ENCODE data around the gene VSTM5. TPM values are rescaled to one million over a fixed set of nuclear protein-coding genes. Genes with fewer than 3 reads are reported as not detected.

VSTM5 gene
- total RNA-seq, 1 experiment from 2014 or later, result 0.76 TPM

DNA sequence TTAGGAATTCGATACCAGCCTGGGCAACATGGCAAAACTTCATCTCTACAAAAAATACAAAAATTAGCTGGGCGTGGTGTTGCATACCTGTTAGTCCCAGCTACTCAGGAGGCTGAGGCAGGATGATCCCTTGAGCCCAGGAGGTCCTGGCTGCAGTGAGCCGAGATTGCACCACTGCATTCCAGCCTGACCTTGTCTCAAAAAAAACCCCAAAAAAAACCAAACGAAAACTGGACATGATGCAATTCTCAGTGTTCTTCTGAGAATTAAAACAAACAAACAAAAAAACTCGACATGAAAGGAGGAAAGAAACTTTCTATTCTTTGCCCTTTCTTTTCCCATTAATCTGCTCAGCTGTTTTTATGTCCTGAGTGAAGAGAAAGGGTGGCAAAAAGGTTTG lies 58.9 kb downstream of the VSTM5 start:
- peaks cover 8% of the 10 kb centered on the region for H3K4me1 Mint-ChIP-seq (ENCODE audit: low read depth, unreplicated experiment)
- intact Hi-C loops (cut with micrococcal nuclease; ENCODE audit: unreplicated experiment), result no loop called here
- no peak overlapping the region for H3K27ac Mint-ChIP-seq (ENCODE audit: unreplicated experiment)
- TF ChIP-seq, protein P1, sequence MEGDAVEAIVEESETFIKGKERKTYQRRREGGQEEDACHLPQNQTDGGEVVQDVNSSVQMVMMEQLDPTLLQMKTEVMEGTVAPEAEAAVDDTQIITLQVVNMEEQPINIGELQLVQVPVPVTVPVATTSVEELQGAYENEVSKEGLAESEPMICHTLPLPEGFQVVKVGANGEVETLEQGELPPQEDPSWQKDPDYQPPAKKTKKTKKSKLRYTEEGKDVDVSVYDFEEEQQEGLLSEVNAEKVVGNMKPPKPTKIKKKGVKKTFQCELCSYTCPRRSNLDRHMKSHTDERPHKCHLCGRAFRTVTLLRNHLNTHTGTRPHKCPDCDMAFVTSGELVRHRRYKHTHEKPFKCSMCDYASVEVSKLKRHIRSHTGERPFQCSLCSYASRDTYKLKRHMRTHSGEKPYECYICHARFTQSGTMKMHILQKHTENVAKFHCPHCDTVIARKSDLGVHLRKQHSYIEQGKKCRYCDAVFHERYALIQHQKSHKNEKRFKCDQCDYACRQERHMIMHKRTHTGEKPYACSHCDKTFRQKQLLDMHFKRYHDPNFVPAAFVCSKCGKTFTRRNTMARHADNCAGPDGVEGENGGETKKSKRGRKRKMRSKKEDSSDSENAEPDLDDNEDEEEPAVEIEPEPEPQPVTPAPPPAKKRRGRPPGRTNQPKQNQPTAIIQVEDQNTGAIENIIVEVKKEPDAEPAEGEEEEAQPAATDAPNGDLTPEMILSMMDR (IDR thresholded peaks at IDR 0.05; ENCODE audit: unreplicated experiment), result no peak
- H3K27me3 Mint-ChIP-seq (ENCODE audit: unreplicated experiment), result no peaks in the 10 kb centered on the region
- H3K4me3 Mint-ChIP-seq (ENCODE audit: low read depth, unreplicated experiment), result no peak overlapping the region
- no peak for DNase-seq
- no TSS peak for BruUV-seq (replicated peaks)
- H3K9me3 Mint-ChIP-seq (ENCODE audit: low read depth, unreplicated experiment), result no peaks in the 10 kb centered on the region
- peaks cover 29% of the 10 kb centered on the region for H3K36me3 Mint-ChIP-seq (ENCODE audit: insufficient read depth, unreplicated experiment)
- CTCF ChIA-PET, result no interaction called here

DNA sequence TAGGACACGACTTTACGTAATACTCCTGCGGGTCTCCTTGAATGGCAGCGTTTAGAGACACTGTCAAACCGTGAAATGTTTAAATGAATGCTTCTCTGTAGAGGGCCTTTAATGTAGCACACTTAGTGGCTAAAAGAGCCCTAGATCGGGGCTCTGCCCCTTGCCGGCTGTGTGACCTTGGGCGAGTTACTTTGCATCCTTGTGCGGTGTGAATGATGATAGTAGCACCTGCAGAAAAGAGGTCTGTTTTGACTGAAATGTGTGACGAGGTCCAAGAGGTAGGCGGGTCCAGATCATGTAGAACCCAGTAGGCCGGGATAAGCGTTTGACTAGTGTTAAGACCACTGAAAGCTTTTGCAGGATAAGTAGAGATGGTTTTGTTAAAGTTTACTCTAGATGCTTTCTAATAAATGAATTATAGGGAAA lies 65.5 kb downstream of the VSTM5 start:
- TF ChIP-seq, protein P1 (IDR thresholded peaks at IDR 0.05; ENCODE audit: unreplicated experiment), result no peak
- no peak for DNase-seq
- CTCF ChIA-PET, result no interaction called here
- Mint-ChIP-seq H3K36me3 (ENCODE audit: insufficient read depth, unreplicated experiment) (peaks cover 36% of the 10 kb centered on the region), H3K27me3 (ENCODE audit: unreplicated experiment) (no peaks in the 10 kb centered on the region), H3K27ac (ENCODE audit: unreplicated experiment) (peak overlapping the region; percentile 76), H3K4me3 (ENCODE audit: low read depth, unreplicated experiment) (peak overlapping the region; percentile 87), H3K9me3 (ENCODE audit: low read depth, unreplicated experiment) (no peaks in the 10 kb centered on the region), H3K4me1 (ENCODE audit: low read depth, unreplicated experiment) (peaks cover 17% of the 10 kb centered on the region)
- intact Hi-C loops (cut with micrococcal nuclease; ENCODE audit: unreplicated experiment), result loop anchor here (2.0 kb wide), 1 partner anchor 44 kb away; the partner anchor contains the start of genes C11orf54 and TAF1D
- BruUV-seq (replicated peaks), result TSS peak; percentile 49

DNA sequence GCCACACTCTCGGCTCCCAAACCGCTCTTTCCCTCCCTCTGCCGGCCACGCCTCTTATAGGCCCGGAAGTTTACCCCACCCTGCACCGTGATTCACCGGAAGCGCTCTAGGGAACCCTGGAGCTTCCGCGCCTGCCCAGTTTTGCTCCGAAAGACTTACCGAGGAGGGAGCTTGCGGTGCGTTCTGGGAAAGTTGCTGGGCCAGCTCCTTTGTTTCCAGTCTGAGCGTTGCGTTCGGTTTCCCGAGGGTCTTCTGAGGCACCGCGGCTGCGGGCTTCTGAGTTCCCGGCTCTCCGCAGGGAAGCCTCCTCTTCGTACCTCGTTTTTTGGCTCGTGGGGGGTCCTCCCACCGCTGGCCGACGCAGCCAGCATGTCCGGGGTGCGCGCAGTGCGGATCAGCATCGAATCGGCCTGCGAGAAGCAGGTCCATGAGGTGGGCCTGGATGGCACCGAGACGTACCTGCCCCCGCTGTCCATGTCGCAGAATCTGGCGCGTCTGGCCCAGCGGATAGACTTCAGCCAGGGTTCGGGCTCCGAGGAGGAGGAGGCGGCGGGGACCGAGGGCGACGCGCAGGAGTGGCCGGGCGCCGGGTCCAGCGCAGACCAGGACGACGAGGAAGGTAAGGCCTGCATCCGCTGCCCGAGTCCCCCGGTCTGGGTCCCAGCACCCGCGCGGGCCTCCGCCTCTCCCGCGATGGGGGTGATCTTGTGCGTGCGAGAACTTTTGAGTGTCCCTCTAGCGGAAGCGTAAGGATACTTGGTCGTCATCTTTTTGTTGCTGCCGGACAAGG lies 66.1 kb downstream of the VSTM5 start, which contains the start of gene MED17:
Gene MED17, plus strand, starts transcription at position 138 of the 790 bp plus-strand sequence. Its CDS starts 232 bp downstream, at position 370.
- CTCF ChIA-PET, result interaction anchor here (0.8 to 1.1 kb wide), 3 partner anchors 21 to 752 kb away, joined by 3 to 9 read pairs (median 3); partner anchors contain the start of genes C11orf54 and TAF1D
- intact Hi-C loops (cut with micrococcal nuclease; ENCODE audit: unreplicated experiment), result loop anchor here (2.0 kb wide), 1 partner anchor 44 kb away; the partner anchor contains the start of genes C11orf54 and TAF1D
- DNase-seq, result peak; percentile 86
- H3K9me3 Mint-ChIP-seq (ENCODE audit: low read depth, unreplicated experiment), result no peaks in the 10 kb centered on the region
- H3K36me3 Mint-ChIP-seq (ENCODE audit: insufficient read depth, unreplicated experiment), result peaks cover 36% of the 10 kb centered on the region
- H3K27ac Mint-ChIP-seq (ENCODE audit: unreplicated experiment), result peak within 1 kb of the TSS; percentile 76
- peaks cover 17% of the 10 kb centered on the region for H3K4me1 Mint-ChIP-seq (ENCODE audit: low read depth, unreplicated experiment)
- BruUV-seq (replicated peaks), result no TSS peak
- H3K27me3 Mint-ChIP-seq (ENCODE audit: unreplicated experiment), result no peaks in the 10 kb centered on the region
- TF ChIP-seq, protein P1 (IDR thresholded peaks at IDR 0.05; ENCODE audit: unreplicated experiment), result no peak
- peak within 1 kb of the TSS; percentile 87 for H3K4me3 Mint-ChIP-seq (ENCODE audit: low read depth, unreplicated experiment)

DNA sequence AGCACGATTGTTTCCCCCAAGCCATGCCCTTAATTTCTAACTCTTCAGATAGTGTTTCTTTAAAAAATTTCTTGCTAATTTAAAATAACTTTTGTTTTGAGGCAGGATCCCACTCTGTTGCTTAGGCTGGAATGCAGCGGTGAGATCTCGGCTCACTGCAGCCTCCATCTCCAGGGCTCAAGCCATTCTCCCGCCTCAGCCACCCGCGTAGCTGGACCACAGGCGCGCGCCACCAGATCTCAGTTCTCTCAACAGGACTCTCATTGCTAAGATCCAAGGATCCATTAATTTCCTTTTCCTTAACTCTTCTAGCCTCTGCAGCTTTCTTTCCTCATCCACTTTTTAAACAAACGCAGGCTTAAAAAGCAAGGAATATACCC lies 66.7 kb downstream of the VSTM5 start:
- intact Hi-C loops (cut with micrococcal nuclease; ENCODE audit: unreplicated experiment), result loop anchor here (2.0 kb wide), 1 partner anchor 43 kb away; the partner anchor contains the start of genes C11orf54 and TAF1D
- peak overlapping the region; percentile 87 for H3K4me3 Mint-ChIP-seq (ENCODE audit: low read depth, unreplicated experiment)
- peak overlapping the region; percentile 76 for H3K27ac Mint-ChIP-seq (ENCODE audit: unreplicated experiment)
- H3K27me3 Mint-ChIP-seq (ENCODE audit: unreplicated experiment), result no peaks in the 10 kb centered on the region
- BruUV-seq (replicated peaks), result TSS peak; percentile 76
- no peak for DNase-seq
- CTCF ChIA-PET, result interaction anchor here (0.8 to 1.1 kb wide), 3 partner anchors 20 to 753 kb away, joined by 3 to 9 read pairs (median 3); partner anchors contain the start of genes C11orf54 and TAF1D
- peaks cover 36% of the 10 kb centered on the region for H3K36me3 Mint-ChIP-seq (ENCODE audit: insufficient read depth, unreplicated experiment)
- no peaks in the 10 kb centered on the region for H3K9me3 Mint-ChIP-seq (ENCODE audit: low read depth, unreplicated experiment)
- TF ChIP-seq, protein P1 (IDR thresholded peaks at IDR 0.05; ENCODE audit: unreplicated experiment), result no peak
- peaks cover 17% of the 10 kb centered on the region for H3K4me1 Mint-ChIP-seq (ENCODE audit: low read depth, unreplicated experiment)

Data from Calu3 (cell line).